ENCODE data around the gene CIDEA. TPM values are rescaled to one million over a fixed set of nuclear protein-coding genes. Genes with fewer than 3 reads are reported as not detected.

The CIDEA gene, protein sequence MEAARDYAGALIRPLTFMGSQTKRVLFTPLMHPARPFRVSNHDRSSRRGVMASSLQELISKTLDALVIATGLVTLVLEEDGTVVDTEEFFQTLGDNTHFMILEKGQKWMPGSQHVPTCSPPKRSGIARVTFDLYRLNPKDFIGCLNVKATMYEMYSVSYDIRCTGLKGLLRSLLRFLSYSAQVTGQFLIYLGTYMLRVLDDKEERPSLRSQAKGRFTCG
- total RNA-seq = 0.20 and 0.37 TPM in 2 replicates

DNA sequence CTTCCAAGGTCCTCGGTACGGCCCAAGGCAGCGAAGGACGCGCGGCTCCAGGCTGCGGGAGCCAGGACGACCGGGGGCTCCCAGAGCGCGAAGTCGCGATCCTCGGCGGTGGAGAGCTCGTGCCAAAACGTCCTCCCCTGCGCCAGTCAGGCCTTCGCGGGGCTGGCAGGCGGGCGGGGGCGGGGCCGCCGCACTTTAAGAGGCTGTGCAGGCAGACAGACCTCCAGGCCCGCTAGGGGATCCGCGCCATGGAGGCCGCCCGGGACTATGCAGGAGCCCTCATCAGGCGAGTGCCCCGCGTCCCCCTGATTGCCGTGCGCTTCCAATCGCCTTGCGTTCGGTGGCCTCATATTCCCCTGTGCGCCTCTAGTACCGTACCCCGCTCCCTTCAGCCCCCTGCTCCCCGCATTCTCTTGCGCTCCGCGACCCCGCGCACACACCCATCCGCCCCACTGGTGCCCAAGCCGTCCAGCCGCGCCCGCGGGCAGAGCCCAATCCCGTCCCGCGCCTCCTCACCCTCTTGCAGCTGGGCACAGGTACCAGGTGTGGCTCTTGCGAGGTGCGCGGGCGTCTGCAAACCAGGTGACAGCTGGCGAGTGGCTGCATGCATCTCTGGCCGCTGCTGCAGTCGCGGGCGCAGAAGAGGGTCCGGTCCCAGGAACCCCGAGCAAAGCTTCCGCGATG lies at the start of gene CIDEA:
Gene CIDEA (plus strand): TSS at position 226 of the 684 bp plus-strand sequence. CDS start 23 bp downstream, at position 249.

DNA sequence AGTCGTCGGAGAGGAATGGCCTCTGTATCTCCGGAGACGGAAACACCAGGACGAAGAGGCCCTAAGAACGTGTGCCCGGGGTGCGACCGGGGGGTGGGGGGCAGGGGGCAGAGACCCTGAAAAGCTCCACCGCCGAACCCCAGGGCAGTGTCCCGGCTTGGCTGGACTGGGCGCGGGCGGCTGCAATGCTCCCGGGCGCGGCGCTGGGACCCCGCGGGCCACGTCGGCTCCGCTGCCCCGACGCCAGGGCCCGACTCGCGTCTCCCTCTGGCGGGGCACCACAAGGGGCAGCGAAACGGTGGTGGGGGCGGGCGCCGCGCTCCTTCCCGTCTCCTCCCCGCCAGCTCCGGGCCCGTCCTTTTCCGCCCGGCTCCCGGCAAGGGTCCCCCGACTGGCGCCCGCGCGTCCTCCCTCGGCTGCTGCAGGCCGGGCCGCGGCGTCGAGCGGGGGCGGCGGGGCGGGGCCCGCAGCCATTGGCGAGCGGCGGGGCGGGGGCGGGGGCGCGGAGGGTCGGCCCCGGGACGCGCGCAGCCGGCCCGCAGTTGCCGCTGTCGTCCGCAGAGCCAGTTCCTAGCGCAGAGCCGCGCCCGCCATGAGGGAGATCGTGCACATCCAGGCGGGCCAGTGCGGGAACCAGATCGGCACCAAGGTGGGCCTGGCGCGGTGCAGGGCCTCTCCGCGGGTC lies 53.7 kb downstream of the CIDEA start, which contains the start of gene TUBB6:
Gene TUBB6 (plus strand): TSS at position 541 of the 685 bp plus-strand sequence. CDS start 52 bp downstream, at position 593.

Small RNA genes within 50 kb of the gene (small RNA-seq; reads per million reads assigned to genes)
- gene RNU6-170P = not detected

Other genes starting within 250 kb of the CIDEA start
- not detected in 2 replicates for gene ANKRD62, start 160.5 kb upstream of the CIDEA start, total RNA-seq
- 622 and 869 TPM in 2 replicates for gene TUBB6, start 53.9 kb downstream of the CIDEA start, total RNA-seq
- 44.1 and 63.7 TPM in 2 replicates for gene AFG3L2, start 122.9 kb downstream of the CIDEA start, total RNA-seq
- gene PRELID3A, start 153.6 kb downstream of the CIDEA start, total RNA-seq = 3.5 and 4.0 TPM in 2 replicates

Measured in subcutaneous preadipocyte (primary cell).